Measurements from ENCODE around the gene ABLIM2. TPM values are rescaled to one million over a fixed set of nuclear protein-coding genes. Genes with fewer than 3 reads are reported as not detected.

The ABLIM2 gene
- total RNA-seq, 2 donors from 2014 or later, result 6.0 to 20.8 TPM

DNA sequence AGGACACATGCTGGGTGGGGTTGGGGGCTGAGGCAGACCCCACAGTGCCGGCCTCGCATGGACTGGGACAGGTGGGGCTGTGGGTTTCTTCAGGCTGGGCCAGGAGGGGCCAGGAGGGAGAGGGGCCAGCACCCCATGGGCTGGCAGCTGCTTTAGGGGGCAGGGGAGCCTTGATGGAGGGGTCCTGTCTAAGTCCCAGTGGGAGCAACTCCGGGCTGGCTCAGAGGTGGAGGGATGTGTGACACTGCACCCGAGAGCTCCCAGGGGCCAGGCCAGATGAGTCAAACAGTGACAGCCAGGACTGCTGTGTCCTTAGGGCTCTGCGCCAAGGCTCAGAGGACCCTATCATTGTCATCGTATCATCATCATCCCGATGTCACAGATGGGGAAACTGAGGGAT lies 4.4 kb upstream of the ABLIM2 start:
- ATAC-seq, result no peak
- no peaks in the 10 kb centered on the region for H3K36me3 ChIP-seq (replicated peaks in 1 of 2; ENCODE audit: insufficient read depth in 1 of 2, low read depth in 2 of 2)
- WGBS, 2 donors, result 79% methylated on average over 4 to 7 of the region's 7 CpGs
- peaks cover 31% of the 10 kb centered on the region for H3K4me1 ChIP-seq
- TF ChIP-seq, protein P1, sequence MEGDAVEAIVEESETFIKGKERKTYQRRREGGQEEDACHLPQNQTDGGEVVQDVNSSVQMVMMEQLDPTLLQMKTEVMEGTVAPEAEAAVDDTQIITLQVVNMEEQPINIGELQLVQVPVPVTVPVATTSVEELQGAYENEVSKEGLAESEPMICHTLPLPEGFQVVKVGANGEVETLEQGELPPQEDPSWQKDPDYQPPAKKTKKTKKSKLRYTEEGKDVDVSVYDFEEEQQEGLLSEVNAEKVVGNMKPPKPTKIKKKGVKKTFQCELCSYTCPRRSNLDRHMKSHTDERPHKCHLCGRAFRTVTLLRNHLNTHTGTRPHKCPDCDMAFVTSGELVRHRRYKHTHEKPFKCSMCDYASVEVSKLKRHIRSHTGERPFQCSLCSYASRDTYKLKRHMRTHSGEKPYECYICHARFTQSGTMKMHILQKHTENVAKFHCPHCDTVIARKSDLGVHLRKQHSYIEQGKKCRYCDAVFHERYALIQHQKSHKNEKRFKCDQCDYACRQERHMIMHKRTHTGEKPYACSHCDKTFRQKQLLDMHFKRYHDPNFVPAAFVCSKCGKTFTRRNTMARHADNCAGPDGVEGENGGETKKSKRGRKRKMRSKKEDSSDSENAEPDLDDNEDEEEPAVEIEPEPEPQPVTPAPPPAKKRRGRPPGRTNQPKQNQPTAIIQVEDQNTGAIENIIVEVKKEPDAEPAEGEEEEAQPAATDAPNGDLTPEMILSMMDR (IDR thresholded peaks at IDR 0.05), result no peak
- no peak for TF ChIP-seq POLR2A (IDR thresholded peaks at IDR 0.05)
- DNase-seq, result no peak
- intact Hi-C loops (cut with DNase I), result no loop called here
- H3K4me3 ChIP-seq, result no peak overlapping the region
- H3K27me3 ChIP-seq, result no peaks in the 10 kb centered on the region
- no peaks in the 10 kb centered on the region for H3K9me3 ChIP-seq
- no peak overlapping the region for H3K27ac ChIP-seq

DNA sequence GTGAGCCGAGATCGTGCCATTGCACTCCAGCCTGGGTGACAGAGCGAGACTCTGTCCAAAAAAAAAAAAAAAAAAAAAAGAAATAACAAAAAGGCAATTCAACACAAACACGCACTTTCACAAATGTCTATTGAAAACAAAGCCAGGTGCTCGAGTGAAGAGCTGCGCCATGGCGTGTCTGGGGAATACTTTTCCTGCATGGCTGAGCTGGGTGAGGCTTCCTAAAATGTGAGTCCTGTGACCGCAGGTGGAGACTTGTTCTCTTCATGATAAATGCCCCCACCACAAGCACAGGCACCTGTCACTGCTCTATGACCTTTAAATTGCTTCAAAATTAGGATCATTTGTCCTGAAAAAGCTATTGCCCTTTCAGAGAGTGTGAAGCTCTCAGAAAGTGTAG lies 4.0 kb upstream of the ABLIM2 start:
- Histone ChIP-seq H3K36me3 (replicated peaks in 1 of 2; ENCODE audit: insufficient read depth in 1 of 2, low read depth in 2 of 2) (no peaks in the 10 kb centered on the region), H3K27ac (no peak overlapping the region), H3K27me3 (no peaks in the 10 kb centered on the region), H3K4me1 (peaks cover 35% of the 10 kb centered on the region), H3K9me3 (no peaks in the 10 kb centered on the region), H3K4me3 (no peak overlapping the region)
- ATAC-seq (no peak), DNase-seq (no peak)
- 90 to 93% methylated on average over 7 to 8 of the region's 8 CpGs for WGBS, 2 donors
- intact Hi-C loops (cut with DNase I), result no loop called here
- no peak for TF ChIP-seq POLR2A (IDR thresholded peaks at IDR 0.05)
- TF ChIP-seq, protein P1 (IDR thresholded peaks at IDR 0.05), result no peak

DNA sequence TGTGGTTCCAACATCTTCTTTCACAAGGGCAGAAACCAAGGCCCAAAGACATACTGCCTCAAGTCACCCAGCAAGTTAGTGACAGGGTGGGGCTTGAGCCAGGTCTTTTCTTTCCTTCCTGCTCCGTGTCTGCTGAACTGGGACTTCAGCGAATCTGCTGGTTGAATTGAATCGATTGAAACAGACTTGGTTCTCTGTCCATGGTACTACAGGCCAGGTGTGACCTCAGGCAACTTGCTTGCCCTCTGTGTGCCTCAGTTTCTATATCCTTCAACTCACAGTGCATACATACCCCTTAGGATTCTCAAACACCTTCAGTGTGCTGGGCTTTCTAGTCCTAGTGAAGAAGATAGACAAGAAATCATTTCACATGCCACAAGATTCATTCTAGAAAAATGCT lies 2.0 kb upstream of the ABLIM2 start:
- ATAC-seq (no peak), DNase-seq (peak in 1 of 4 donors; percentile 30)
- H3K27ac ChIP-seq, result peak overlapping the region; percentile 7 to 84 (median 46)
- TF ChIP-seq, protein P1 (IDR thresholded peaks at IDR 0.05), result no peak
- no peak for TF ChIP-seq POLR2A (IDR thresholded peaks at IDR 0.05)
- no peaks in the 10 kb centered on the region for H3K27me3 ChIP-seq
- H3K36me3 ChIP-seq (replicated peaks in 1 of 2; ENCODE audit: insufficient read depth in 1 of 2, low read depth in 2 of 2), result no peaks in the 10 kb centered on the region
- no peaks in the 10 kb centered on the region for H3K9me3 ChIP-seq
- peaks cover 41% of the 10 kb centered on the region for H3K4me1 ChIP-seq
- 26 to 34% methylated on average over 3 of the region's 3 CpGs for WGBS, 2 donors
- intact Hi-C loops (cut with DNase I), result no loop called here
- H3K4me3 ChIP-seq, result no peak overlapping the region

DNA sequence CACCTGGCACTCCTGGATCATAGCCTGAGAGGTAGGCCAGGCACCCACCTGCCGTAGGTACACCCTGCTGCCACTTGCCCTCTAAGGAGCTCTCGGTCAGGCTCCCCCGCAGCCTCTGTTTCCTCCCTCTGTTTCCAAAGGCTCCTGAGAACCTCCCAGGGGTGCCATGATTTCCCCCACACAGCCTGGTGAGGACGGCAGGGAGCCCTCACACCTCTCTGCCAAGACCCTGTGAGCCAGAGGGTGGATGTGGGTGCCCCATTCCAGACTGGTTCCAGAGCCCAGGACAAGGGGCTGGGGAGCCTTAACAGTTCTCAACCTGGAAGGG lies 1.6 kb upstream of the ABLIM2 start:
- intact Hi-C loops (cut with DNase I), result no loop called here
- Histone ChIP-seq H3K27ac (peak overlapping the region; percentile 7 to 84 (median 46)), H3K27me3 (no peaks in the 10 kb centered on the region), H3K4me3 (no peak overlapping the region), H3K9me3 (no peaks in the 10 kb centered on the region), H3K36me3 (replicated peaks in 1 of 2; ENCODE audit: insufficient read depth in 1 of 2, low read depth in 2 of 2) (no peaks in the 10 kb centered on the region), H3K4me1 (peaks cover 41% of the 10 kb centered on the region)
- ATAC-seq, result no peak
- TF ChIP-seq, protein P1 (IDR thresholded peaks at IDR 0.05), result no peak
- TF ChIP-seq POLR2A (IDR thresholded peaks at IDR 0.05), result no peak
- WGBS, 2 donors, result 45 to 49% methylated on average over 2 to 4 of the region's 4 CpGs
- DNase-seq, result peak in 2 of 4 donors; percentile 44 to 67

DNA sequence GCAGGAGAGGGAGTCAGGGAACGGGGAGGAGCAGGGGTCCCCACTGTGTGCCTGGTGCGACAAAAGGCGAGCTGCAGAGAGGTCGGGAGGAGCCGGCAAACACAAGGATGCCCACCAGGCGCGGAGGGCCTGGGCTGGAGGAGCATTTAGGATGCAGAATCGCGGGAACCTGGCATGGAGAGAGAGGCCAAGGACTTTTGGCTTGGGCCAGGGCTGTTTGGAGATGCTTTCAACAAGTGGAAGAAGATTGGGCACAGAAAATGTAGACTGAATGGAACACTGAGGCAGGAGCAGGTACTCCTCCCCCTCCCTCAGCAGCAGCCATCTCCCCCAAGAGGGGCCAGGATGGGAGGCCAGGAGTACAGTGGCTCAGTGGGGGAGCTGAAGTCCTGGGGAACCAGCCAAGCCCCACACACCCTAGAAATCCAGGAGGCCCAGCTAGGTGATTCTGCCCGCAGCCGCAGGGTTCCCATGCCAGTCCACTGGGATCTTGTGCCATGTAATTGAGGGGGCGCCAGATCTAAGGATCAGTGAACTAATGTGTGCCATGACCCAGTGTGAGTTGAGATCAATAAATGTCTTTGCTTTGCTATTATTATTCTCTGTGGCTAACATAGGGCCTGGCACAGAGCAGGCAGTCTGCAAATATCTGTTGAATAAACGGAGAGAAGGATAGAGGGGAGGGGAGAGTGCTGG lies 1.1 kb upstream of the ABLIM2 start:
- intact Hi-C loops (cut with DNase I), result no loop called here
- ATAC-seq, result no peak
- H3K9me3 ChIP-seq, result no peaks in the 10 kb centered on the region
- no peaks in the 10 kb centered on the region for H3K27me3 ChIP-seq
- TF ChIP-seq POLR2A (IDR thresholded peaks at IDR 0.05), result no peak
- TF ChIP-seq, protein P1 (IDR thresholded peaks at IDR 0.05), result no peak
- no peaks in the 10 kb centered on the region for H3K36me3 ChIP-seq (replicated peaks in 1 of 2; ENCODE audit: insufficient read depth in 1 of 2, low read depth in 2 of 2)
- DNase-seq, result peak in 2 of 4 donors; percentile 36 to 54
- peaks cover 41% of the 10 kb centered on the region for H3K4me1 ChIP-seq
- peak overlapping the region; percentile 7 to 84 (median 72) for H3K27ac ChIP-seq
- WGBS, 2 donors, result 5% methylated on average over 10 to 13 of the region's 13 CpGs
- peak overlapping the region; percentile 45 to 95 for H3K4me3 ChIP-seq

All from body of pancreas (tissue), 4 donors.